GM12878 (cell line): ENCODE results near the gene KCNQ1. TPM values are rescaled to one million over a fixed set of nuclear protein-coding genes. Genes with fewer than 3 reads are reported as not detected.

Source experiments
- ATAC-seq: fragments of 200-7000 bp; cut with Tn5 transposase; 3 replicates; pipeline ENCODE4 v1.9.1; 2020; ENCODE audit warnings: mild to moderate bottlenecking, moderate library complexity
- BruUV-seq: library from RNA; stranded (reverse); fragments of 400-500 nt; replicated peaks from 2 replicates; lab custom pipeline; 2021; lab: Mats Ljungman, UMichigan
- CTCF ChIA-PET: fragments of 300-600 bp; sonication (Branson Sonifier 250); formaldehyde crosslinking; extraction: SDS; loops from one replicate; lab custom pipeline; 2021; ENCODE audit warnings: inconsistent platforms; lab: Yijun Ruan, JAX
- POLR2A ChIA-PET: fragments of 350-600 bp; formaldehyde crosslinking; extraction: SDS; loops from one replicate; lab custom pipeline; 2021; ENCODE audit warnings: inconsistent platforms; lab: Charles Lee
- RAD21 ChIA-PET: fragments of 300-600 bp; sonication (Branson Sonifier 250); formaldehyde crosslinking; loops from one replicate; lab custom pipeline; 2023; ENCODE audit warnings: antibody characterized with exemption; ENCODE audit not compliant: unreplicated experiment; lab: Charles Lee
- SMC1A ChIA-PET: fragments of 300-600 bp; sonication (Branson Sonifier 250); formaldehyde crosslinking; loops from one replicate; lab custom pipeline; 2023; ENCODE audit not compliant: unreplicated experiment, uncharacterized antibody; lab: Charles Lee
- DNase-seq: peaks from one replicate; pipeline ENCODE4 v3.0.0-alpha.2; 2011; ENCODE audit warnings: low read depth, low spot score
- FAIRE-seq: peaks from 3 replicates; lab custom pipeline; 2011; peaks lifted over from hg19 to GRCh38; lab: Jason Lieb, UNC
- H2AFZ ChIP-seq: 2 replicates; pipeline ENCODE4 v1.6.0; 2011; ENCODE audit warnings: low read depth, low read length, control low read depth; ENCODE audit not compliant: control insufficient read depth
- H3K27ac ChIP-seq: 2 replicates; pipeline ENCODE4 v1.5.1; 2011; ENCODE audit warnings: control low read depth; ENCODE audit not compliant: control insufficient read depth, insufficient read depth
- H3K27me3 ChIP-seq, 2 experiments: replicated peaks in 1 of 2; 2 replicates each; pipeline versions ENCODE4 v1.6.0 to v1.6.1; 2011; ENCODE audit warnings: low read length in 1 of 2; ENCODE audit not compliant: control insufficient read depth in 2 of 2, insufficient read depth in 2 of 2
- H3K36me3 ChIP-seq, 2 experiments: 2 replicates each; pipeline ENCODE4 v1.5.1; 2011; ENCODE audit warnings: low read length in 1 of 2; ENCODE audit not compliant: control insufficient read depth in 2 of 2, insufficient read depth in 2 of 2
- H3K4me1 ChIP-seq: 2 replicates; pipeline ENCODE4 v1.6.1; 2011; ENCODE audit warnings: mild to moderate bottlenecking, low read length, moderate library complexity, mixed read lengths; ENCODE audit not compliant: control insufficient read depth, insufficient read depth
- H3K4me2 ChIP-seq: 2 replicates; pipeline ENCODE4 v1.6.0; 2011; ENCODE audit warnings: control low read depth; ENCODE audit not compliant: control insufficient read depth, insufficient read depth
- H3K4me3 ChIP-seq: fragments of 200-600 bp; sonication (generic); 2 replicates; pipeline ENCODE4 v1.5.1; 2016
- H3K79me2 ChIP-seq: 2 replicates; pipeline ENCODE4 v1.6.0; 2011; ENCODE audit warnings: low read length; ENCODE audit not compliant: control insufficient read depth, insufficient read depth
- H3K9ac ChIP-seq: 2 replicates; pipeline ENCODE4 v1.8.0; 2011; ENCODE audit warnings: low read length, control low read depth, mixed read lengths; ENCODE audit not compliant: control insufficient read depth, insufficient read depth
- H3K9me3 ChIP-seq: replicated peaks from 3 replicates; pipeline ENCODE4 v1.5.1; 2011; ENCODE audit warnings: mild to moderate bottlenecking, low read length; ENCODE audit not compliant: control insufficient read depth, insufficient read depth
- H4K20me1 ChIP-seq: 2 replicates; pipeline ENCODE4 v1.6.0; 2011; ENCODE audit not compliant: control insufficient read depth, insufficient read depth
- CHD4 ChIP-seq: fragments of 200-600 bp; sonication (generic); IDR thresholded peaks from 2 replicates; pipeline ENCODE4 v1.6.1; 2016; ENCODE audit warnings: mild to moderate bottlenecking
- CREB1 ChIP-seq: IDR thresholded peaks from 2 replicates; pipeline ENCODE4 v1.6.1; 2012; ENCODE audit warnings: low read depth, mild to moderate bottlenecking, inconsistent platforms
- ESRRA ChIP-seq: IDR thresholded peaks from 2 replicates; pipeline ENCODE4 v1.6.1; 2012; ENCODE audit warnings: mild to moderate bottlenecking, low read length, improper control_type of control experiment
- HCFC1 ChIP-seq: fragments of 150-350 bp; IDR thresholded peaks from 2 replicates; pipeline ENCODE4 v1.6.1; 2014; ENCODE audit warnings: low read length
- HDAC6 ChIP-seq: fragments of 200-600 bp; sonication (generic); IDR thresholded peaks from one replicate; pipeline ENCODE4 v1.8.0; 2017; ENCODE audit warnings: antibody characterized with exemption; ENCODE audit not compliant: unreplicated experiment
- JUNB ChIP-seq: IDR thresholded peaks from 2 replicates; pipeline ENCODE4 v1.6.1; 2016; ENCODE audit warnings: antibody characterized with exemption, mild to moderate bottlenecking
- MTA2 ChIP-seq: fragments of 450-650 bp; IDR thresholded peaks from 2 replicates; pipeline ENCODE4 v1.6.1; 2016; ENCODE audit warnings: low read depth, mild to moderate bottlenecking, moderate library complexity
- NBN ChIP-seq: fragments of 450-650 bp; IDR thresholded peaks from 2 replicates; pipeline ENCODE4 v1.6.1; 2016
- POLR2AphosphoS2 ChIP-seq: IDR thresholded peaks from 2 replicates; pipeline ENCODE4 v1.6.1; 2011; ENCODE audit warnings: low read depth, mild to moderate bottlenecking, low read length, improper control_type of control experiment, moderate library complexity
- SUZ12 ChIP-seq: fragments of 200-600 bp; sonication (generic); IDR thresholded peaks from one replicate; pipeline ENCODE4 v1.6.1; 2018; ENCODE audit warnings: antibody characterized with exemption, mild to moderate bottlenecking; ENCODE audit not compliant: unreplicated experiment
- TARDBP ChIP-seq: IDR thresholded peaks from 2 replicates; pipeline ENCODE4 v1.6.1; 2016; ENCODE audit warnings: borderline replicate concordance
- ZBTB4 ChIP-seq: fragments of 450-650 bp; formaldehyde crosslinking; IDR thresholded peaks from 2 replicates; pipeline ENCODE4 v1.4.0; 2022; ENCODE audit warnings: mild to moderate bottlenecking, moderate library complexity
- ZNF24 ChIP-seq: fragments of 450-650 bp; IDR thresholded peaks from 2 replicates; pipeline ENCODE4 v1.6.1; 2017; ENCODE audit warnings: antibody characterized with exemption, mild to moderate bottlenecking
- ZNF592 ChIP-seq: fragments of 450-650 bp; IDR thresholded peaks from 2 replicates; pipeline ENCODE4 v1.6.1; 2017; ENCODE audit warnings: mild to moderate bottlenecking, moderate library complexity
- WGBS: methylation state at CpG from one replicate; pipeline ENCODE4 v1.1.6; 2016; ENCODE audit warnings: low lambda C conversion rate; ENCODE audit not compliant: insufficient replicate concordance, insufficient coverage; ENCODE audit errors: missing lambda C conversion rate; 5-methylcytosine and 5-hydroxymethylcytosine counted together
- in situ Hi-C: fragments of 300-500 bp; cut with MboI; formaldehyde crosslinking; loops from 9 replicates; pipeline ENCODE4 v1.14.3; 2018; ENCODE audit warnings: mixed read lengths
- intact Hi-C: fragments of 100-400 bp; cut with micrococcal nuclease; formaldehyde crosslinking; loops from one replicate; pipeline ENCODE4 v1.14.2; 2022; ENCODE audit not compliant: unreplicated experiment
- polyA plus RNA-seq, 11 experiments: library from polyadenylated mRNA; depleted of rRNA in 4 of 11; unstranded in 6 of 11; stranded (reverse) in 5 of 11; fragments of >200 nt; fragmentation: Nextera tagmentation in 4 of 11; fragmentation: Illumina TruSeq in 1 of 11; extraction: Ambion mirVana in 4 of 11; extraction: Trizol in 1 of 11; gene quantifications; 1 replicate in 1 of 11; 2 replicates in 10 of 11; pipeline versions ENCODE4 v1.2.1 to v1.2.3, GENCODE V29; 2011 to 2016; ENCODE audit warnings: inconsistent platforms in 2 of 11, missing spikeins in 2 of 11, low read depth in 1 of 11
- total RNA-seq, 4 experiments: library from RNA; depleted of rRNA in 3 of 4; stranded (reverse); fragments of >200 nt in 3 of 4; fragmentation: Illumina TruSeq in 1 of 4; extraction: Trizol in 1 of 4; gene quantifications; 2 replicates each; pipeline versions ENCODE4 v1.2.1 to v1.2.3, GENCODE V29; 2013 to 2021

Gene KCNQ1
- total and polyA plus RNA-seq, 10 of the 15 experiments (the other 5 are each of a cell fraction or from before 2014, with no cell fraction given) = 0.03 to 0.15 (median 0.12) TPM; not detected in 7

- TF ChIP-seq CREB1 = no peak
Observed at GRCh38 chr11:2595204-2595603, 150.4 kb downstream of the KCNQ1 start (continued).

GRCh38 chr11:2599561-2600189 is 154.9 kb downstream of the KCNQ1 start:
- no peak overlapping the region for H2AFZ ChIP-seq
- POLR2A ChIA-PET = no interaction called here
- in situ Hi-C loops = no loop called here
- ATAC-seq (no peak), FAIRE-seq (no peak), DNase-seq (no peak)
- H3K4me1 ChIP-seq = no peaks in the 10 kb centered on the region
- peaks cover 2% of the 10 kb centered on the region; the same call in 1 of the 3 replicates for H3K9me3 ChIP-seq
- H3K4me2 ChIP-seq = no peak overlapping the region
- H3K79me2 ChIP-seq = no peaks in the 10 kb centered on the region
- H3K9ac ChIP-seq = no peak overlapping the region
- no peaks in the 10 kb centered on the region for H4K20me1 ChIP-seq
- no peaks in the 10 kb centered on the region; a peak in 1 of 4 replicates for H3K27me3 ChIP-seq
- intact Hi-C loops = no loop called here
- no peaks in the 10 kb centered on the region for H3K36me3 ChIP-seq
- no TSS peak for BruUV-seq
- H3K27ac ChIP-seq = no peak overlapping the region
- 39% methylated on average over 8 of the region's 8 CpGs for WGBS
- SMC1A ChIA-PET = no interaction called here
- RAD21 ChIA-PET = no interaction called here
- H3K4me3 ChIP-seq = no peak overlapping the region
- CTCF ChIA-PET = no interaction called here
- TF ChIP-seq HCFC1 (no peak), SUZ12 (no peak), JUNB (no peak), MTA2 (no peak), CHD4 (no peak), NBN (no peak), POLR2AphosphoS2 (no peak), ZNF592 (no peak), ZNF24 (no peak), CREB1 (no peak), HDAC6 (no peak), ZBTB4 (CRISPR knock-in tag) (no peak), TARDBP (no peak), ESRRA (no peak)
